Neuron (in vitro differentiated cells): ENCODE measurements around the gene JDP2.
"Not testable (repeated sequence)": the region's sequence is repeated elsewhere in the genome, so short reads cannot be mapped to it uniquely, and the experiment has no call there.

ENCODE experiments used
- H2AFZ ChIP-seq: one replicate; pipeline ENCODE4 v1.6.1; 2013; ENCODE audit warnings: low read depth, mild to moderate bottlenecking, inconsistent platforms, low read length, moderate library complexity
- H3K27me3 ChIP-seq: one replicate; pipeline ENCODE4 v1.6.1; 2013; ENCODE audit warnings: low read length; ENCODE audit not compliant: insufficient read depth
- H3K36me3 ChIP-seq: one replicate; pipeline ENCODE4 v1.6.1; 2013; ENCODE audit warnings: low read length; ENCODE audit not compliant: insufficient read depth
- H3K4me1 ChIP-seq: one replicate; pipeline ENCODE4 v1.6.1; 2013; ENCODE audit warnings: low read length; ENCODE audit not compliant: insufficient read depth
- H3K4me3 ChIP-seq: 2 replicates; pipeline ENCODE4 v1.5.1; 2013; ENCODE audit warnings: mild to moderate bottlenecking, low read length, moderate library complexity
- H3K9me3 ChIP-seq: one replicate; pipeline ENCODE4 v1.6.1; 2013; ENCODE audit warnings: low read length

The JDP2 gene

GRCh38 chr14:75427482-75428229 is at the start of gene JDP2:
Gene JDP2 (plus strand): TSS chr14:75428022. CDS start chr14:75437921, 9,899 bp downstream.
- Histone ChIP-seq H3K36me3 (no peaks in the 10 kb centered on the region), H3K4me1 (peaks cover 5% of the 10 kb centered on the region), H3K9me3 (peaks cover 4% of the 10 kb centered on the region), H2AFZ (peak within 1 kb of the TSS; percentile 89), H3K4me3 (peak within 1 kb of the TSS; percentile 56), H3K27me3 (peaks cover 32% of the 10 kb centered on the region)

- no peak overlapping the region for H3K4me3 ChIP-seq
- no peaks in the 10 kb centered on the region for H3K36me3 ChIP-seq
- H3K4me1 ChIP-seq = peaks cover 18% of the 10 kb centered on the region
- no peaks in the 10 kb centered on the region for H3K27me3 ChIP-seq
- no peak overlapping the region for H2AFZ ChIP-seq
- H3K9me3 ChIP-seq = no peaks in the 10 kb centered on the region
These were observed 48.4 kb upstream of the JDP2 start for GRCh38 chr14:75379246-75379929.

- Histone ChIP-seq H3K9me3 (no peaks in the 10 kb centered on the region), H3K4me3 (no peak overlapping the region), H3K36me3 (no peaks in the 10 kb centered on the region), H3K4me1 (peaks cover 18% of the 10 kb centered on the region), H3K27me3 (no peaks in the 10 kb centered on the region), H2AFZ (no peak overlapping the region)
These were observed 47.9 kb upstream of the JDP2 start for GRCh38 chr14:75379930-75380270.

GRCh38 chr14:75380656-75381055 is 47.2 kb upstream of the JDP2 start:
- no peak overlapping the region for H3K4me3 ChIP-seq
- no peaks in the 10 kb centered on the region for H3K27me3 ChIP-seq
- peaks cover 18% of the 10 kb centered on the region for H3K4me1 ChIP-seq
- H3K9me3 ChIP-seq = no peaks in the 10 kb centered on the region
- H3K36me3 ChIP-seq = no peaks in the 10 kb centered on the region
- no peak overlapping the region for H2AFZ ChIP-seq

GRCh38 chr14:75381642-75382041 is 46.2 kb upstream of the JDP2 start:
- no peak overlapping the region for H3K4me3 ChIP-seq

GRCh38 chr14:75383219-75383618 is 44.6 kb upstream of the JDP2 start:
- not testable (repeated sequence) for H3K27me3 ChIP-seq, H3K36me3 ChIP-seq
- peaks cover 18% of the 10 kb centered on the region for H3K4me1 ChIP-seq

More at GRCh38 chr14:75381642-75382041, 46.2 kb upstream of the JDP2 start:
- H3K4me1 ChIP-seq = peaks cover 18% of the 10 kb centered on the region
- H3K36me3 ChIP-seq = no peaks in the 10 kb centered on the region
- H3K9me3 ChIP-seq = no peaks in the 10 kb centered on the region
- H2AFZ ChIP-seq = no peak overlapping the region
- H3K27me3 ChIP-seq = no peaks in the 10 kb centered on the region

GRCh38 chr14:75383721-75384120 is 44.1 kb upstream of the JDP2 start:
- Histone ChIP-seq H3K4me3 (no peak overlapping the region), H3K4me1 (peaks cover 18% of the 10 kb centered on the region), H3K36me3 (no peaks in the 10 kb centered on the region), H3K27me3 (no peaks in the 10 kb centered on the region), H3K9me3 (no peaks in the 10 kb centered on the region), H2AFZ (no peak overlapping the region)

More at GRCh38 chr14:75383219-75383618, 44.6 kb upstream of the JDP2 start:
- not testable (repeated sequence) for H3K4me3 ChIP-seq, H2AFZ ChIP-seq, H3K9me3 ChIP-seq

GRCh38 chr14:75389679-75390078 is 38.1 kb upstream of the JDP2 start:
- Histone ChIP-seq H2AFZ (no peak overlapping the region), H3K4me1 (no peaks in the 10 kb centered on the region), H3K36me3 (no peaks in the 10 kb centered on the region), H3K27me3 (peaks cover 8% of the 10 kb centered on the region), H3K4me3 (no peak overlapping the region), H3K9me3 (no peaks in the 10 kb centered on the region)

- Histone ChIP-seq H3K27me3 (peaks cover 8% of the 10 kb centered on the region), H3K4me3 (no peak overlapping the region), H2AFZ (no peak overlapping the region), H3K9me3 (no peaks in the 10 kb centered on the region), H3K4me1 (no peaks in the 10 kb centered on the region), H3K36me3 (no peaks in the 10 kb centered on the region)
These were observed 37.6 kb upstream of the JDP2 start for GRCh38 chr14:75390183-75390582.

GRCh38 chr14:75391953-75392352 is 35.9 kb upstream of the JDP2 start:
- no peak overlapping the region for H3K4me3 ChIP-seq
- no peaks in the 10 kb centered on the region for H3K36me3 ChIP-seq
- no peak overlapping the region for H2AFZ ChIP-seq
- H3K9me3 ChIP-seq = no peaks in the 10 kb centered on the region
- H3K4me1 ChIP-seq = no peaks in the 10 kb centered on the region
- H3K27me3 ChIP-seq = peaks cover 8% of the 10 kb centered on the region

GRCh38 chr14:75392686-75393641 is 34.9 kb upstream of the JDP2 start:
- H3K4me1 ChIP-seq = no peaks in the 10 kb centered on the region
- H3K36me3 ChIP-seq = no peaks in the 10 kb centered on the region
- H3K9me3 ChIP-seq = no peaks in the 10 kb centered on the region
- no peak overlapping the region for H2AFZ ChIP-seq
- H3K4me3 ChIP-seq = no peak overlapping the region
- H3K27me3 ChIP-seq = peaks cover 8% of the 10 kb centered on the region

GRCh38 chr14:75393794-75394193 is 34.0 kb upstream of the JDP2 start:
- H3K27me3 ChIP-seq = peaks cover 14% of the 10 kb centered on the region
- H2AFZ ChIP-seq = no peak overlapping the region
- no peaks in the 10 kb centered on the region for H3K4me1 ChIP-seq
- no peaks in the 10 kb centered on the region for H3K9me3 ChIP-seq
- H3K4me3 ChIP-seq = no peak overlapping the region
- H3K36me3 ChIP-seq = no peaks in the 10 kb centered on the region

GRCh38 chr14:75395862-75396261 is 32.0 kb upstream of the JDP2 start:
- Histone ChIP-seq H3K9me3 (no peaks in the 10 kb centered on the region), H3K27me3 (peaks cover 14% of the 10 kb centered on the region), H2AFZ (no peak overlapping the region), H3K4me3 (no peak overlapping the region), H3K4me1 (no peaks in the 10 kb centered on the region), H3K36me3 (no peaks in the 10 kb centered on the region)
